SK-N-SH (cell line): Measurements from ENCODE around the gene PRKN.

ENCODE experiments used
- FOXJ3 ChIP-seq: sonication (generic); formaldehyde crosslinking; IDR thresholded peaks from 2 replicates; pipeline ENCODE4 v1.5.1; 2020; ENCODE audit warnings: mild to moderate bottlenecking, missing genetic modification reagents
- JUND ChIP-seq: IDR thresholded peaks from 2 replicates; pipeline ENCODE4 v1.4.0; 2012
- POLR2AphosphoS5 ChIP-seq: IDR thresholded peaks from 2 replicates; pipeline ENCODE4 v1.6.1; 2012; ENCODE audit warnings: low read depth, low read length
- RFX5 ChIP-seq: IDR thresholded peaks from 2 replicates; pipeline ENCODE4 v1.6.1; 2012; ENCODE audit warnings: mild to moderate bottlenecking, improper control_type of control experiment, low read length
- SIN3A ChIP-seq: IDR thresholded peaks from 2 replicates; pipeline ENCODE4 v1.6.1; 2012; ENCODE audit warnings: low read depth, mild to moderate bottlenecking, low read length, moderate library complexity, borderline replicate concordance
- SMC3 ChIP-seq: IDR thresholded peaks from 2 replicates; pipeline ENCODE4 v1.6.1; 2012; ENCODE audit warnings: low read depth, low read length, improper control_type of control experiment
- TF ChIP-seq, protein P1 (sequence below): fragments of 200-600 bp; sonication (generic); IDR thresholded peaks from 2 replicates; pipeline ENCODE4 v1.6.1; 2017; ENCODE audit warnings: antibody characterized with exemption, mild to moderate bottlenecking, moderate library complexity

DNA sequence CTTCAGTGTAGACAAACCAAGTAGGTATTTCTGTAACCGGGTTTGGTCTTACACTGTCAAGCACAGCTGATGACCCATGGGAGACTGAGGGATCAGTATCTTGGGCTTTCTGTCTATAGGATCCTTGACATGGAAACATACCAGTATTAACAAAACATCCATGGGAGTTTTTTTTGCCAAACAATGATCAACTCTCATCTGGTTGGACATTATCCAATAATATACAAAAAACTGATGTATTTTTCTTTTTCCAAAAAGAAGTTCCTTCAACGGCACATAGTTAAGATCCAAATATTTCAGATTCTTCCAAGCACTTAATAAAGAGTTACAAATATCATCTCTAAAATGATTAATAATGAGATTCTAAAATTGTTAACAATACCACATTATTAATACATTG, 459.9 kb downstream of the PRKN start:
- TF ChIP-seq, protein P1, sequence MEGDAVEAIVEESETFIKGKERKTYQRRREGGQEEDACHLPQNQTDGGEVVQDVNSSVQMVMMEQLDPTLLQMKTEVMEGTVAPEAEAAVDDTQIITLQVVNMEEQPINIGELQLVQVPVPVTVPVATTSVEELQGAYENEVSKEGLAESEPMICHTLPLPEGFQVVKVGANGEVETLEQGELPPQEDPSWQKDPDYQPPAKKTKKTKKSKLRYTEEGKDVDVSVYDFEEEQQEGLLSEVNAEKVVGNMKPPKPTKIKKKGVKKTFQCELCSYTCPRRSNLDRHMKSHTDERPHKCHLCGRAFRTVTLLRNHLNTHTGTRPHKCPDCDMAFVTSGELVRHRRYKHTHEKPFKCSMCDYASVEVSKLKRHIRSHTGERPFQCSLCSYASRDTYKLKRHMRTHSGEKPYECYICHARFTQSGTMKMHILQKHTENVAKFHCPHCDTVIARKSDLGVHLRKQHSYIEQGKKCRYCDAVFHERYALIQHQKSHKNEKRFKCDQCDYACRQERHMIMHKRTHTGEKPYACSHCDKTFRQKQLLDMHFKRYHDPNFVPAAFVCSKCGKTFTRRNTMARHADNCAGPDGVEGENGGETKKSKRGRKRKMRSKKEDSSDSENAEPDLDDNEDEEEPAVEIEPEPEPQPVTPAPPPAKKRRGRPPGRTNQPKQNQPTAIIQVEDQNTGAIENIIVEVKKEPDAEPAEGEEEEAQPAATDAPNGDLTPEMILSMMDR, result no peak
- TF ChIP-seq SIN3A, result no peak
- TF ChIP-seq SMC3, result no peak
- TF ChIP-seq RFX5, result no peak
- no peak for TF ChIP-seq FOXJ3
- no peak for TF ChIP-seq JUND
- no peak for TF ChIP-seq POLR2AphosphoS5
